ENCODE measurements around the gene FGF14.

Gene FGF14

GRCh38 chr13:102273111-102273510 lies 128.7 kb downstream of the FGF14 start:
- DNase-seq, result no peak
- Histone ChIP-seq H3K27me3 (replicated peaks; ENCODE audit: control insufficient read depth, insufficient read depth, low read length, poor library complexity, severe bottlenecking) (no peaks in the 10 kb centered on the region), H3K9me3 (ENCODE audit: control insufficient read depth, low read length) (no peaks in the 10 kb centered on the region), H3K4me3 (ENCODE audit: insufficient read depth, low read depth, low read length, poor library complexity, severe bottlenecking) (no peak overlapping the region), H3K36me3 (ENCODE audit: control insufficient read depth, insufficient read depth, low read length) (no peaks in the 10 kb centered on the region), H3K4me1 (ENCODE audit: control insufficient read depth, insufficient read depth, low read length, poor library complexity, severe bottlenecking) (no peaks in the 10 kb centered on the region), H3K27ac (ENCODE audit: insufficient read depth, low read length, poor library complexity, severe bottlenecking) (no peak overlapping the region)

GRCh38 chr13:102267191-102267590 lies 134.7 kb downstream of the FGF14 start:
- no peaks in the 10 kb centered on the region for H3K27me3 ChIP-seq (replicated peaks; ENCODE audit: control insufficient read depth, insufficient read depth, low read length, poor library complexity, severe bottlenecking)
- no peaks in the 10 kb centered on the region for H3K9me3 ChIP-seq (ENCODE audit: control insufficient read depth, low read length)
- no peak for DNase-seq
- no peak overlapping the region for H3K4me3 ChIP-seq (ENCODE audit: insufficient read depth, low read depth, low read length, poor library complexity, severe bottlenecking)
- no peaks in the 10 kb centered on the region for H3K36me3 ChIP-seq (ENCODE audit: control insufficient read depth, insufficient read depth, low read length)
- no peak overlapping the region for H3K27ac ChIP-seq (ENCODE audit: insufficient read depth, low read length, poor library complexity, severe bottlenecking)
- no peaks in the 10 kb centered on the region for H3K4me1 ChIP-seq (ENCODE audit: control insufficient read depth, insufficient read depth, low read length, poor library complexity, severe bottlenecking)

GRCh38 chr13:102261809-102262208 lies 140.0 kb downstream of the FGF14 start:
- Histone ChIP-seq H3K4me1 (ENCODE audit: control insufficient read depth, insufficient read depth, low read length, poor library complexity, severe bottlenecking) (no peaks in the 10 kb centered on the region), H3K27ac (ENCODE audit: insufficient read depth, low read length, poor library complexity, severe bottlenecking) (no peak overlapping the region), H3K36me3 (ENCODE audit: control insufficient read depth, insufficient read depth, low read length) (no peaks in the 10 kb centered on the region), H3K27me3 (replicated peaks; ENCODE audit: control insufficient read depth, insufficient read depth, low read length, poor library complexity, severe bottlenecking) (no peaks in the 10 kb centered on the region), H3K4me3 (ENCODE audit: insufficient read depth, low read depth, low read length, poor library complexity, severe bottlenecking) (no peak overlapping the region), H3K9me3 (ENCODE audit: control insufficient read depth, low read length) (no peaks in the 10 kb centered on the region)
- DNase-seq, result no peak

GRCh38 chr13:102261316-102261715 lies 140.5 kb downstream of the FGF14 start:
- no peaks in the 10 kb centered on the region for H3K36me3 ChIP-seq (ENCODE audit: control insufficient read depth, insufficient read depth, low read length)
- H3K9me3 ChIP-seq (ENCODE audit: control insufficient read depth, low read length), result no peaks in the 10 kb centered on the region
- H3K4me1 ChIP-seq (ENCODE audit: control insufficient read depth, insufficient read depth, low read length, poor library complexity, severe bottlenecking), result no peaks in the 10 kb centered on the region
- H3K27ac ChIP-seq (ENCODE audit: insufficient read depth, low read length, poor library complexity, severe bottlenecking), result no peak overlapping the region
- DNase-seq, result no peak
- no peak overlapping the region for H3K4me3 ChIP-seq (ENCODE audit: insufficient read depth, low read depth, low read length, poor library complexity, severe bottlenecking)
- H3K27me3 ChIP-seq (replicated peaks; ENCODE audit: control insufficient read depth, insufficient read depth, low read length, poor library complexity, severe bottlenecking), result no peaks in the 10 kb centered on the region

- DNase-seq, result no peak
- H3K4me1 ChIP-seq (ENCODE audit: control insufficient read depth, insufficient read depth, low read length, poor library complexity, severe bottlenecking), result no peaks in the 10 kb centered on the region
- no peak overlapping the region for H3K27ac ChIP-seq (ENCODE audit: insufficient read depth, low read length, poor library complexity, severe bottlenecking)
- H3K27me3 ChIP-seq (replicated peaks; ENCODE audit: control insufficient read depth, insufficient read depth, low read length, poor library complexity, severe bottlenecking), result no peaks in the 10 kb centered on the region
- no peak overlapping the region for H3K4me3 ChIP-seq (ENCODE audit: insufficient read depth, low read depth, low read length, poor library complexity, severe bottlenecking)
- H3K36me3 ChIP-seq (ENCODE audit: control insufficient read depth, insufficient read depth, low read length), result no peaks in the 10 kb centered on the region
- no peaks in the 10 kb centered on the region for H3K9me3 ChIP-seq (ENCODE audit: control insufficient read depth, low read length)
These were observed 141.6 kb downstream of the FGF14 start for GRCh38 chr13:102260256-102260655.

- H3K27ac ChIP-seq (ENCODE audit: insufficient read depth, low read length, poor library complexity, severe bottlenecking), result no peak overlapping the region
- H3K9me3 ChIP-seq (ENCODE audit: control insufficient read depth, low read length), result no peaks in the 10 kb centered on the region
- H3K4me1 ChIP-seq (ENCODE audit: control insufficient read depth, insufficient read depth, low read length, poor library complexity, severe bottlenecking), result no peaks in the 10 kb centered on the region
- no peak overlapping the region for H3K4me3 ChIP-seq (ENCODE audit: insufficient read depth, low read depth, low read length, poor library complexity, severe bottlenecking)
- no peak for DNase-seq
- H3K27me3 ChIP-seq (replicated peaks; ENCODE audit: control insufficient read depth, insufficient read depth, low read length, poor library complexity, severe bottlenecking), result no peaks in the 10 kb centered on the region
- no peaks in the 10 kb centered on the region for H3K36me3 ChIP-seq (ENCODE audit: control insufficient read depth, insufficient read depth, low read length)
These were observed 146.4 kb downstream of the FGF14 start for GRCh38 chr13:102255409-102255808.

- no peak overlapping the region for H3K4me3 ChIP-seq (ENCODE audit: insufficient read depth, low read depth, low read length, poor library complexity, severe bottlenecking)
- no peak for DNase-seq
These were observed 150.0 kb downstream of the FGF14 start for GRCh38 chr13:102251817-102252216.

GRCh38 chr13:102250448-102250847 lies 151.4 kb downstream of the FGF14 start:
- DNase-seq, result no peak
- no peaks in the 10 kb centered on the region for H3K36me3 ChIP-seq (ENCODE audit: control insufficient read depth, insufficient read depth, low read length)
- no peaks in the 10 kb centered on the region for H3K4me1 ChIP-seq (ENCODE audit: control insufficient read depth, insufficient read depth, low read length, poor library complexity, severe bottlenecking)
- no peak overlapping the region for H3K27ac ChIP-seq (ENCODE audit: insufficient read depth, low read length, poor library complexity, severe bottlenecking)
- no peaks in the 10 kb centered on the region for H3K27me3 ChIP-seq (replicated peaks; ENCODE audit: control insufficient read depth, insufficient read depth, low read length, poor library complexity, severe bottlenecking)
- H3K9me3 ChIP-seq (ENCODE audit: control insufficient read depth, low read length), result no peaks in the 10 kb centered on the region
- H3K4me3 ChIP-seq (ENCODE audit: insufficient read depth, low read depth, low read length, poor library complexity, severe bottlenecking), result no peak overlapping the region

More at GRCh38 chr13:102251817-102252216, 150.0 kb downstream of the FGF14 start:
- H3K27ac ChIP-seq (ENCODE audit: insufficient read depth, low read length, poor library complexity, severe bottlenecking), result no peak overlapping the region
- H3K27me3 ChIP-seq (replicated peaks; ENCODE audit: control insufficient read depth, insufficient read depth, low read length, poor library complexity, severe bottlenecking), result no peaks in the 10 kb centered on the region
- no peaks in the 10 kb centered on the region for H3K4me1 ChIP-seq (ENCODE audit: control insufficient read depth, insufficient read depth, low read length, poor library complexity, severe bottlenecking)
- no peaks in the 10 kb centered on the region for H3K36me3 ChIP-seq (ENCODE audit: control insufficient read depth, insufficient read depth, low read length)
- H3K9me3 ChIP-seq (ENCODE audit: control insufficient read depth, low read length), result no peaks in the 10 kb centered on the region

- H3K4me3 ChIP-seq (ENCODE audit: insufficient read depth, low read depth, low read length, poor library complexity, severe bottlenecking), result no peak overlapping the region
- H3K27ac ChIP-seq (ENCODE audit: insufficient read depth, low read length, poor library complexity, severe bottlenecking), result no peak overlapping the region
- H3K4me1 ChIP-seq (ENCODE audit: control insufficient read depth, insufficient read depth, low read length, poor library complexity, severe bottlenecking), result no peaks in the 10 kb centered on the region
- no peaks in the 10 kb centered on the region for H3K36me3 ChIP-seq (ENCODE audit: control insufficient read depth, insufficient read depth, low read length)
- H3K9me3 ChIP-seq (ENCODE audit: control insufficient read depth, low read length), result no peaks in the 10 kb centered on the region
- H3K27me3 ChIP-seq (replicated peaks; ENCODE audit: control insufficient read depth, insufficient read depth, low read length, poor library complexity, severe bottlenecking), result no peaks in the 10 kb centered on the region
- no peak for DNase-seq
These were observed 157.1 kb downstream of the FGF14 start for GRCh38 chr13:102244607-102245227.

GRCh38 chr13:102240110-102240509 lies 161.7 kb downstream of the FGF14 start:
- no peak overlapping the region for H3K27ac ChIP-seq (ENCODE audit: insufficient read depth, low read length, poor library complexity, severe bottlenecking)
- H3K4me1 ChIP-seq (ENCODE audit: control insufficient read depth, insufficient read depth, low read length, poor library complexity, severe bottlenecking), result no peaks in the 10 kb centered on the region
- no peaks in the 10 kb centered on the region for H3K36me3 ChIP-seq (ENCODE audit: control insufficient read depth, insufficient read depth, low read length)
- no peaks in the 10 kb centered on the region for H3K27me3 ChIP-seq (replicated peaks; ENCODE audit: control insufficient read depth, insufficient read depth, low read length, poor library complexity, severe bottlenecking)
- no peak overlapping the region for H3K4me3 ChIP-seq (ENCODE audit: insufficient read depth, low read depth, low read length, poor library complexity, severe bottlenecking)
- no peak for DNase-seq
- no peaks in the 10 kb centered on the region for H3K9me3 ChIP-seq (ENCODE audit: control insufficient read depth, low read length)

Measured in effector memory CD4-positive, alpha-beta T cell (primary cell).